Mesodermal cell (in vitro differentiated cells): ENCODE results near the gene DYNC1LI2.
"Not testable (repeated sequence)": the region's sequence is repeated elsewhere in the genome, so short reads cannot be mapped to it uniquely, and the experiment has no call there.

Experiments
- H3K27ac ChIP-seq: 2 replicates; pipeline ENCODE4 v1.7.0; 2013; ENCODE audit warnings: mild to moderate bottlenecking, low read depth, low read length, moderate library complexity; ENCODE audit not compliant: severe bottlenecking
- H3K36me3 ChIP-seq: 2 replicates; pipeline ENCODE4 v1.7.1; 2013; ENCODE audit warnings: mild to moderate bottlenecking, low read length, moderate library complexity; ENCODE audit not compliant: control insufficient read depth, insufficient read depth
- H3K4me1 ChIP-seq: one replicate; pipeline ENCODE4 v1.7.1; 2013; ENCODE audit warnings: mild to moderate bottlenecking, low read length; ENCODE audit not compliant: insufficient read depth, control insufficient read depth, poor library complexity, severe bottlenecking
- H3K4me3 ChIP-seq: 2 replicates; pipeline ENCODE4 v1.7.0; 2013; ENCODE audit warnings: low read length, control low read depth, mild to moderate bottlenecking; ENCODE audit not compliant: insufficient read depth, poor library complexity, severe bottlenecking; ENCODE audit errors: extremely low read depth
- H3K9me3 ChIP-seq: 2 replicates; pipeline ENCODE4 v1.7.1; 2013; ENCODE audit warnings: mild to moderate bottlenecking, low read length, moderate library complexity; ENCODE audit not compliant: control insufficient read depth
- WGBS, 2 experiments: methylation state at CpG; one replicate each; pipeline ENCODE4 v1.1.5; 2013; ENCODE audit warnings: missing lambda C conversion rate in 2 of 2; ENCODE audit not compliant: insufficient coverage in 2 of 2; 5-methylcytosine and 5-hydroxymethylcytosine counted together

The DYNC1LI2 gene

DNA sequence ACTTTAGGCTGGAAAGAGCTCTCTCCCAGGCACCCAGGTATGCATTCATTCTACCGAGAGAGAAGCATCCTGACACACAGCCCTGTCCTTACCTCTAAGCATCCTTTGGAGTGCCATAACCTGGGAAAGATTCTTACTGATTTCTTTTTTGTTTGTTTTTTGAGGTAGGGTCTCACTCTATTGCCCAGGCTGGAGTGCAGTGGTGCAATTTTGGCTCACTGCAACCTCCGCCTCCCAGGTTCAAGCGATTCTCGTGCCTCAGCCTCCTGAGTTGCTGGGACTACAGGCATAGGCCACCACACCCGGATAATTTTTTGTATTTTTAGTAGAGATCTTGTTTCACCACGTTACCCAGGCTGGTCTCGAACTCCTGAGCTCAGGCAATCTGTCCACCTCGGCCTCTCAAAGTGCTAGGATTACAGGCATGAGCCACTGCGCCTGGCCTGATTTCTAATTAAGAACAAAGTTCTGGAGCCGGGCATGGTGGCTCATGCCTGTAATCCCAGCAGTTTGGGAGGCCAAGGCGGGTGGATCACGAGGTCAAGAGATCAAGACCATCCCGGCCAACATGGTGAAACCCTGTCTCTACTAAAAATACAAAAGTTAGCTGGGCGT lies 65.8 kb downstream of the DYNC1LI2 start:
- not testable (repeated sequence) for H3K4me3 ChIP-seq, H3K27ac ChIP-seq, H3K4me1 ChIP-seq, H3K36me3 ChIP-seq, H3K9me3 ChIP-seq
- WGBS, 2 experiments, result 98% methylated on average over 12 to 13 of the region's 14 CpGs

- WGBS, 2 experiments, result no CpG with 5 or more reads among the region's 1 CpG
- H3K36me3 ChIP-seq, result no peaks in the 10 kb centered on the region
- no peaks in the 10 kb centered on the region for H3K9me3 ChIP-seq
- no peak overlapping the region for H3K4me3 ChIP-seq
- H3K4me1 ChIP-seq, result no peaks in the 10 kb centered on the region
- no peak overlapping the region for H3K27ac ChIP-seq
These were observed 69.1 kb downstream of the DYNC1LI2 start for GRCh38 chr16:66682271-66682670.

- no peaks in the 10 kb centered on the region for H3K4me1 ChIP-seq
- 93 to 94% methylated on average over 3 to 4 of the region's 4 CpGs for WGBS, 2 experiments
- H3K9me3 ChIP-seq, result no peaks in the 10 kb centered on the region
- no peaks in the 10 kb centered on the region for H3K36me3 ChIP-seq
- no peak overlapping the region for H3K4me3 ChIP-seq
- no peak overlapping the region for H3K27ac ChIP-seq
These were observed 69.7 kb downstream of the DYNC1LI2 start for GRCh38 chr16:66681676-66682075.

- WGBS, 2 experiments, result 100% methylated on average over 1 of the region's 2 CpGs; no CpG with 5 or more reads in 1 of the 2 experiments
- Histone ChIP-seq H3K4me3 (no peak overlapping the region), H3K36me3 (no peaks in the 10 kb centered on the region), H3K9me3 (no peaks in the 10 kb centered on the region), H3K27ac (no peak overlapping the region), H3K4me1 (no peaks in the 10 kb centered on the region)
These were observed 73.1 kb downstream of the DYNC1LI2 start for GRCh38 chr16:66678337-66678736.

DNA sequence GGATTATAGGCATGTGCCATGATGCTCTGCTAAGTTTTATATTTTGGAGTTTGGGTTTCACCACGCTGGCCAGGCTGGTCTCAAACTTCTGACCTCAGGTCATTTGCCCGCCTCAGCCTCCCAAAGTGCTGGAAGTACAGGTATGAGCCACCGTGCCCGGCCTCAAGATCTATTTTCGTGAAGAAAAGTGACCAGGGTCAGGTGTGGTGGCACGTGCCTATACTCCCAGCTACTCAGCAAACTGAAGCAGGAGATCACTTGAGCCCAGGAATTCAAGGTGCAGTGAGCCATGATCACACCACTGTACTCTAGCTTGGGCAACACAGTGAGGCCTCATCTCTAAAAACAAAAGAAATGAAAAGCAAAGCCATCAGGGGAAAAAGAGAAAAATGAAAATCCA lies 73.6 kb downstream of the DYNC1LI2 start:
- WGBS, 2 experiments, result 95 to 96% methylated on average over 5 to 6 of the region's 6 CpGs
- Histone ChIP-seq H3K9me3 (no peaks in the 10 kb centered on the region), H3K4me1 (no peaks in the 10 kb centered on the region), H3K4me3 (no peak overlapping the region), H3K27ac (no peak overlapping the region), H3K36me3 (no peaks in the 10 kb centered on the region)

- Histone ChIP-seq H3K9me3 (no peaks in the 10 kb centered on the region), H3K27ac (no peak overlapping the region), H3K36me3 (no peaks in the 10 kb centered on the region), H3K4me3 (no peak overlapping the region), H3K4me1 (no peaks in the 10 kb centered on the region)
- WGBS, 2 experiments, result 94 to 96% methylated on average over 6 to 7 of the region's 7 CpGs
These were observed 74.2 kb downstream of the DYNC1LI2 start for GRCh38 chr16:66677179-66677578.

DNA sequence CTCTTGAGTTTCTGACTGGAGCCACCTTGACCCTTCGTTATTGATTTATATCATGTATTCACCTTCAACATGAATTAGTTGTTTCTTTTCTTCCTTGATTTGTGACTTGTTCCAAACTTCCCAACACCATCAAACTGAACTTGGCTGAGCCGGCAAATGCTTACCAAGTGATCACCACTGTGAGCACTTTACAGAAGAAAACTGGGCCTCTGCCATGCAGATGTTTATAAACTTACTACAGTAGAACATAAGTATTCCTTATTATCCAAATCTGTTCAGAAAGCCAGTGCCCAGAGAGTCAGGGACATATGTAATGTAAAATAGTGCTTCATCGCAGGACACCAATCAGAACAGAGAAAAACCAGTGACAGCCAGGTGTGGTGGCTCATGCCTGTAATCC lies 74.8 kb downstream of the DYNC1LI2 start:
- no peaks in the 10 kb centered on the region for H3K36me3 ChIP-seq
- no peak overlapping the region for H3K27ac ChIP-seq
- H3K4me1 ChIP-seq, result no peaks in the 10 kb centered on the region
- WGBS, 2 experiments, result 82 to 100% methylated on average over 1 of the region's 3 CpGs
- no peaks in the 10 kb centered on the region for H3K9me3 ChIP-seq
- H3K4me3 ChIP-seq, result no peak overlapping the region

DNA sequence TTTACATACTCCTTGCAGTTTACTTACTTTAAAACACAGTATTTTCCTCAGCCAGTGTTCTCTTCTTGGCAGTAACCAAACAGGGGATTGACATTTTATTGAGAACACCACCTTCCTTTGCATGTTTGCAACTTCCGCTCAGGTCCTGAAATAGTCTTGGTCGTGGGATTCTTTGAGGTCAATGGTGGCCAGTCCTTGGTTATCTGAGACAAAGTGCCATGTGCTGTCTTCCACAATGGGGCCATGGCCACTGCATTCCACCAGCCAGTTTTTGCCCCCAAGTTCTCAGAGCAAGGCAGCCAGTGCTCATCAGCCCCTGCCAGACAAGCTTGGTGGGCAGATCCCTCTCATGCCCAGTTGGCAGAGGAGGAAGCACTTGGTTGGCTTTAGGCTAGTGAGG lies 77.7 kb downstream of the DYNC1LI2 start:
- H3K27ac ChIP-seq, result no peak overlapping the region
- no peak overlapping the region for H3K4me3 ChIP-seq
- H3K9me3 ChIP-seq, result no peaks in the 10 kb centered on the region
- no peaks in the 10 kb centered on the region for H3K4me1 ChIP-seq
- 96 to 100% methylated on average over 2 of the region's 2 CpGs for WGBS, 2 experiments
- H3K36me3 ChIP-seq, result no peaks in the 10 kb centered on the region
